Activated CD4-positive, alpha-beta T cell treated with anti-CD3 and anti-CD28 coated beads, Interleukin-2, amount 10 ng/mL, durations not matched to agents 7 days and 5 days (primary cell): ENCODE data around the gene STK32C. TPM values are rescaled to one million over a fixed set of nuclear protein-coding genes. Genes with fewer than 3 reads are reported as not detected.

Experiments
- CTCF ChIA-PET: fragments of 350-600 bp; sonication (Branson Sonifier 250); formaldehyde crosslinking; loops from one replicate; lab custom pipeline; 2021; ENCODE audit warnings: antibody characterized with exemption; lab: Charles Lee
- POLR2A ChIA-PET: fragments of 350-600 bp; sonication (Branson Sonifier 250); formaldehyde crosslinking; loops from one replicate; lab custom pipeline; 2021; ENCODE audit warnings: antibody characterized with exemption; lab: Charles Lee
- DNase-seq: peaks from one replicate; pipeline ENCODE4 v3.0.0-alpha.2; 2020
- H3K27ac Mint-ChIP-seq: one replicate; pipeline ENCODE4 v1.8.0; 2021; ENCODE audit warnings: mild to moderate bottlenecking, moderate library complexity, mixed read lengths
- H3K27me3 Mint-ChIP-seq: one replicate; pipeline ENCODE4 v1.8.0; 2021; ENCODE audit warnings: mixed read lengths
- H3K36me3 Mint-ChIP-seq: one replicate; pipeline ENCODE4 v1.8.0; 2021; ENCODE audit warnings: low read depth, mixed read lengths
- H3K4me1 Mint-ChIP-seq: one replicate; pipeline ENCODE4 v1.8.0; 2021; ENCODE audit warnings: mixed read lengths
- H3K4me3 Mint-ChIP-seq: one replicate; pipeline ENCODE4 v1.8.0; 2021; ENCODE audit warnings: mild to moderate bottlenecking, moderate library complexity, mixed read lengths
- H3K9me3 Mint-ChIP-seq: one replicate; pipeline ENCODE4 v1.8.0; 2021; ENCODE audit warnings: mixed read lengths
- total RNA-seq, 2 experiments: library from RNA; stranded (reverse); gene quantifications; one replicate each; pipeline ENCODE4 v1.2.3, GENCODE V29; 2021

The STK32C gene
- total RNA-seq, 2 experiments from 2014 or later = 11.1 to 15.2 TPM

DNA sequence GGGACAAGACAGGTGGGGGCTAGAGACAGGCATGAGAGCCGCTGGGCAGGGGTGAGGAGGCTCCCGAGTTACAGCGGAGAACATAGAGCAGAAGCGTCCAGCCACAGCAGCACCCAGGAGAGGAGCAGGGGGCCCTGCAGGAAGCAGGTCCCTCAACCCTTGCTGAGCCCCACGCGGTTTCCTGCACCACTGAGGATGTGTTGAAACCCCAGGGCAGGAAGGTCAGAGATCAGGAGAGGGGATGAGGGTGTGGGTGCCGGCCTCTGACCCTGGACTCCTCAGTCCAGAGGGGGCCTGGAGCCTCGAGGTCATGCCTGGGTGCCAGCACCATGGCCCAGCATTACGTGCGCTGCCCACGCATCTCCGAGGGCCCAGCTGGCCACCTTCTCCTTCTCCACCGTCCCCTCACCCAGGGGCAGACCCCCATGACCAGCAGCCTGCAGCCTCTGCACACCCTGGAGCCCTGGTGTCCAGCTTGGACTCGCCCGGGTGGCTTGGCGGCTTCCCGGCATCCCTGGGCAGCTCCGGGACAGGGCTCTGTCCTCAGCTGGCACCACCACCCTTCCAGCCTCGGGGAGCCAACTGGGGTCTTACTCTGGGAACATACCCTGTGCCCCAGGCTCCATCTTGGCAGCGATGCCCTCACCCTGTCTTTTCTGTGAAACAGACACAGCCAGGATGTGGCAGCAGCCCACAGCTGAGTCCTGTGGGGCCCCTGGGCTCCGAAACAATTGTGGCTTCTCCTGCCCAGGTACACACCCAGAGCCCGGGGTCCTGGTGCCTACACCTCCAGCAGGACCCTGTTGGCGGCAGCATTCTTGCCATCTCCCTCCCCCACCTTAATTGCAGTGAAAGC lies 52.0 kb downstream of the STK32C start:
- Mint-ChIP-seq H3K36me3 (no peaks in the 10 kb centered on the region), H3K4me1 (peaks cover 31% of the 10 kb centered on the region), H3K27ac (peak overlapping the region; percentile 83), H3K27me3 (no peaks in the 10 kb centered on the region), H3K4me3 (peak overlapping the region; percentile 47), H3K9me3 (no peaks in the 10 kb centered on the region)
- peak; percentile 49 for DNase-seq
- CTCF ChIA-PET = interaction anchor here (1.1 kb wide), 1 partner anchor 22 kb away, joined by 3 read pairs; no protein-coding TSS in a partner anchor
- POLR2A ChIA-PET = no interaction called here

DNA sequence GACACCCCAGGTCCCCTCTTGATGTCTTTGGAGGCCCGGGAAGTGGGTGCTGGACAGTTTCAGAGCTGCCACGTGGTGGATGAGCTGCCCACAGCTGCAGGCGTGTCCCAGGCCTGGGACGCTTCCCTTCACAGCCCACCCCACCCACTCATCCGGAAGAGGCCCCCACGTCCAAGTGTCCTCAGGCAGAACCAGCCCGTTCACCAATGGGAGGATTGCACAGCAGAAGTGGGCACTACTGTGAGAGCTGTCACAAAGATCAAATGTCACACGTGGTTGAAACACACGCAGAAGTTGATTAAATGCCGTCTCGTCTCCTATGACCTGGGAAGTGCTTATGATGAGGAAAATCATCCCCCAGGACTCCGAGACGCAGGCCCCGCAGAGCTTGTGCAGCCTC lies 52.9 kb downstream of the STK32C start:
- POLR2A ChIA-PET = no interaction called here
- no peak overlapping the region for H3K4me3 Mint-ChIP-seq
- H3K9me3 Mint-ChIP-seq = no peaks in the 10 kb centered on the region
- peaks cover 31% of the 10 kb centered on the region for H3K4me1 Mint-ChIP-seq
- H3K27ac Mint-ChIP-seq = peak overlapping the region; percentile 83
- DNase-seq = no peak
- H3K27me3 Mint-ChIP-seq = no peaks in the 10 kb centered on the region
- H3K36me3 Mint-ChIP-seq = no peaks in the 10 kb centered on the region
- CTCF ChIA-PET = no interaction called here

DNA sequence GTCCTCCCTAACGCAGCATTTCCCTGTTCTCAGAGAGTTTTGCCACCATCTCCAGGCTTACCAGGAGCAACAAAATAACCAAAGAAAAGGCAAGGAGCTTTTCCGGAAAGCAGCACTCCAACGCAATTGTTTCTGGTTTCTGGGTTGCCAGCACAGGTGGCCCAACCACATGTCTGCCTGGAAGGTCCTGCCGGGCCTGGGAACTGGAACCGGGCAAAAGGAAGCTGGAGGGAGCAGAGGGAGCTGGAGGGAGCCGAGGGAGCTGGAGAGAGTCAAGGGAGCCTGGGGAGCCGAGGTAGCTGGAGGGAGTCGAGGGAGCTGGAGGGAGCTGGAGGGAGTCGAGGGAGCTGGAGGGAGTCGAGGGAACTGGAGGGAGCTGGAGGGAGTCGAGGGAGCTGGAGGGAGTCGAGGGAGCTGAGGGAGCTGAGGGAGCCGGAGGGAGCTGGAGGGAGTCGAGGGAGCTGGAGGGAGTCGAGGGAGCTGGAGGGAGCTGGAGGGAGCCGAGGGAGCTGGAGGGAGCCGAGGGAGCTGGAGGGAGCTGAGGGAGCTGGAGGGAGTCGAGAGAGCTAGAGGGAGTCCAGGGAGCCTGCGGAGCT lies 54.6 kb downstream of the STK32C start:
- H3K4me1 Mint-ChIP-seq = peaks cover 27% of the 10 kb centered on the region
- no peaks in the 10 kb centered on the region for H3K36me3 Mint-ChIP-seq
- no peak overlapping the region for H3K4me3 Mint-ChIP-seq
- no peaks in the 10 kb centered on the region for H3K27me3 Mint-ChIP-seq
- no peaks in the 10 kb centered on the region for H3K9me3 Mint-ChIP-seq
- ChIA-PET POLR2A (no interaction called here), CTCF (interaction anchor here (0.6 kb wide), 1 partner anchor 34 kb away, joined by 4 read pairs; no protein-coding TSS in a partner anchor)
- H3K27ac Mint-ChIP-seq = peak overlapping the region; percentile 72
- DNase-seq = no peak

GRCh38 chr10:132252412-132252811 lies 55.3 kb downstream of the STK32C start:
- no peak for DNase-seq
- no peaks in the 10 kb centered on the region for H3K36me3 Mint-ChIP-seq
- no peak overlapping the region for H3K4me3 Mint-ChIP-seq
- H3K9me3 Mint-ChIP-seq = no peaks in the 10 kb centered on the region
- CTCF ChIA-PET = no interaction called here
- POLR2A ChIA-PET = no interaction called here
- peaks cover 25% of the 10 kb centered on the region for H3K4me1 Mint-ChIP-seq
- no peak overlapping the region for H3K27ac Mint-ChIP-seq
- no peaks in the 10 kb centered on the region for H3K27me3 Mint-ChIP-seq

DNA sequence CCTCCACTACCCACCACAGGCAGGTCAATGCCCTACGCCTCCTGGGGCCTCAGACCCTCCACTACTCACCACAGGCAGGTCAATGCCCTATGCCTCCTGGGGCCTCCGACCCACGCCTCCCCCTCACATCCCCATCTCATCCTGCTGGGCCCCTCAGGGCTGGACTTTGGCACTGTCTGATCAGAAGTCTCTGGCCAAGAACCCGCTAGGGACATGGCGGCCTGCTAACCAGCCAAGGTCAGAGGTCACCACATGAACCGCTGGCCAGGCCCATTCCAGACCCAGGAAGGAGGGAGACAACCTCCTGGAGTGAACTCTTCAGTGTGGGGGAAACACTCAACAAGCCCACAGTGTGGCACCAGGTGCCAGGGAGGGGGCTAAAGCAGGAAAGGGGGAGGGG lies 55.8 kb downstream of the STK32C start:
- no peaks in the 10 kb centered on the region for H3K27me3 Mint-ChIP-seq
- H3K36me3 Mint-ChIP-seq = no peaks in the 10 kb centered on the region
- no peak overlapping the region for H3K4me3 Mint-ChIP-seq
- H3K9me3 Mint-ChIP-seq = no peaks in the 10 kb centered on the region
- DNase-seq = no peak
- no peak overlapping the region for H3K27ac Mint-ChIP-seq
- POLR2A ChIA-PET = no interaction called here
- peaks cover 22% of the 10 kb centered on the region for H3K4me1 Mint-ChIP-seq
- CTCF ChIA-PET = no interaction called here

- Mint-ChIP-seq H3K27ac (no peak overlapping the region), H3K4me3 (no peak overlapping the region), H3K36me3 (no peaks in the 10 kb centered on the region), H3K4me1 (peaks cover 13% of the 10 kb centered on the region), H3K9me3 (no peaks in the 10 kb centered on the region), H3K27me3 (no peaks in the 10 kb centered on the region)
- ChIA-PET POLR2A (no interaction called here), CTCF (no interaction called here)
- DNase-seq = no peak
Observed at GRCh38 chr10:132250481-132251475, 57.0 kb downstream of the STK32C start.

- ChIA-PET POLR2A (no interaction called here), CTCF (no interaction called here)
- peaks cover 5% of the 10 kb centered on the region for H3K4me1 Mint-ChIP-seq
- H3K27ac Mint-ChIP-seq = no peak overlapping the region
- no peaks in the 10 kb centered on the region for H3K27me3 Mint-ChIP-seq
- H3K9me3 Mint-ChIP-seq = no peaks in the 10 kb centered on the region
- H3K36me3 Mint-ChIP-seq = no peaks in the 10 kb centered on the region
- DNase-seq = no peak
- H3K4me3 Mint-ChIP-seq = no peak overlapping the region
Observed at GRCh38 chr10:132249824-132250375, 57.9 kb downstream of the STK32C start.

DNA sequence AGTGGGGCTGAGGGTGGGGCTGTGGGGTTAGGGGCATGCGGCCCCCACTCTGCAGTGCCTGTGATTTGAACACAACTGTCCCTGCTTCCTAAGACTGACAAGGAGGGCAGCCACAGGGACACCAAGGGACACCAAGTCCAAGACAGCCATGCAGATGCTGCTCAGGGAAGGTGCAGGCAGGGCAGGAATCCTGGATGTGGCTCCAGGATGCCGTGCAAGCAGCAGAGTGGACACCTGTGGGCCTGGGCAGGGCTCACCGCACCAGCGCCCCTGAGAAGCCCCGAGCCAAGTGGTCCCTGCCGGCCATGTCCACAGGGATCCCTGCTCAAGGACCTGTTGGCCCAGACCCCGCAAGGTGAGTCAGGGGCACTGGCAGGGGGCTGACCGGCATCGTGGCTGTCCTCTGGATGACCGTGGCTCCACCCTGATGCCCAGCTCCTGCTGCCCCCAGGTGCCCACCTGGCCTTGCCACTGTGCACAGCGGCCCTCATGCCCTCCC lies 58.5 kb downstream of the STK32C start:
- H3K4me1 Mint-ChIP-seq = peaks cover 1% of the 10 kb centered on the region
- POLR2A ChIA-PET = no interaction called here
- no peak overlapping the region for H3K27ac Mint-ChIP-seq
- H3K27me3 Mint-ChIP-seq = no peaks in the 10 kb centered on the region
- CTCF ChIA-PET = no interaction called here
- H3K36me3 Mint-ChIP-seq = no peaks in the 10 kb centered on the region
- no peaks in the 10 kb centered on the region for H3K9me3 Mint-ChIP-seq
- H3K4me3 Mint-ChIP-seq = no peak overlapping the region
- DNase-seq = no peak

- H3K9me3 Mint-ChIP-seq = no peaks in the 10 kb centered on the region
- peak; percentile 60 for DNase-seq
- H3K4me3 Mint-ChIP-seq = peak overlapping the region; percentile 32
- H3K27ac Mint-ChIP-seq = no peak overlapping the region
- ChIA-PET CTCF (interaction anchor here (1.0 kb wide), 1 partner anchor 15 kb away, joined by 3 read pairs; no protein-coding TSS in a partner anchor), POLR2A (no interaction called here)
- H3K36me3 Mint-ChIP-seq = no peaks in the 10 kb centered on the region
- H3K4me1 Mint-ChIP-seq = peaks cover 1% of the 10 kb centered on the region
- no peaks in the 10 kb centered on the region for H3K27me3 Mint-ChIP-seq
Observed at GRCh38 chr10:132248455-132249225, 59.1 kb downstream of the STK32C start.

- Mint-ChIP-seq H3K27me3 (no peaks in the 10 kb centered on the region), H3K4me1 (peaks cover 1% of the 10 kb centered on the region), H3K9me3 (no peaks in the 10 kb centered on the region), H3K27ac (no peak overlapping the region), H3K36me3 (no peaks in the 10 kb centered on the region), H3K4me3 (no peak overlapping the region)
- CTCF ChIA-PET = interaction anchor here (1.0 kb wide), 1 partner anchor 14 kb away, joined by 3 read pairs; no protein-coding TSS in a partner anchor
- no peak for DNase-seq
- POLR2A ChIA-PET = no interaction called here
Observed at GRCh38 chr10:132247943-132248342, 59.8 kb downstream of the STK32C start.

GRCh38 chr10:132246296-132246695 lies 61.5 kb downstream of the STK32C start:
- H3K4me1 Mint-ChIP-seq = peaks cover 1% of the 10 kb centered on the region
- POLR2A ChIA-PET = no interaction called here
- no peak overlapping the region for H3K4me3 Mint-ChIP-seq
- no peaks in the 10 kb centered on the region for H3K36me3 Mint-ChIP-seq
- CTCF ChIA-PET = interaction anchor here (1.6 kb wide), 1 partner anchor 12 kb away, joined by 5 read pairs; no protein-coding TSS in a partner anchor
- H3K9me3 Mint-ChIP-seq = no peaks in the 10 kb centered on the region
- H3K27me3 Mint-ChIP-seq = no peaks in the 10 kb centered on the region
- H3K27ac Mint-ChIP-seq = no peak overlapping the region
- DNase-seq = no peak
